ENCODE data around the gene VWF.

VWF gene

DNA sequence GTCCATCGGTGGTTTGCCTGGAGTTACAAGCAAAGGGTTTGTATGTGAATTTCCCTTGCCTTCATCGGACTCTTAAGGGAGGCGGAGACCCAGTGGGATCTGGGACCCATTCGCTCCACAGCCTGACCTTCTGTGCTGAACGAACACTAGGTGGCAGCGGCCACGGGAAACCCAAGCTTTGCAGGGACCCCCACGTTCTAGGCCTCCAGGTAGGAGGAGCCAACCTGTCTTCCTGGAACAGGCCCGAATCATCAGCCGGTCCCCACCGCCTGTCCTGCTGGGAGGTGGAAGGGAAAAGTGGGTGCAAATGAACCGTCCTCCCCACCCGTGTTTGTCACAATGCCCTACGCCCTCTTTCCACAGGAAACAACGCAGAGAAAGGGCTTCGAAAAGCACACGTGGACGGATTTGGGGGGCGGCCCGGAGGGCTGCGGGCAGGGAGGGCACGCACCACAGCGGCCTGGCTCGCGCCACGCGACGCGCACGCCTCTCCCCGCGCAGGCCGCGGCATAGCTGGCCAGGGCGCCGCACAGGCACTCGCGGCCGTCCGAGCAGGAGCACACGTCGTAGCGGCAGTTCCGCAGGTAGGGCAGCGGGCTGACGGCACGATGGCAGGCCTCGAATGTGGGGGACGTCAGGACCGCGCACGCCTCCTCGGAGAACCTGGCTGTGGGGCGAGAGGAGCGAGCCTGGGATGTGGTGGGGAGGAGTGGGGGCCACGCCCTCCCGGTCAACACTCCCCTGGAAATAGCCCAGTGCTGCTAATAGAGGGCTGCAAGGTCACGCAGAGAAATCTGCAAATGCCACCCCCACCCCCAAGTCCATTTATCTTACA is 67.8 kb downstream of the VWF start:
- FAIRE-seq, result no peak

DNA sequence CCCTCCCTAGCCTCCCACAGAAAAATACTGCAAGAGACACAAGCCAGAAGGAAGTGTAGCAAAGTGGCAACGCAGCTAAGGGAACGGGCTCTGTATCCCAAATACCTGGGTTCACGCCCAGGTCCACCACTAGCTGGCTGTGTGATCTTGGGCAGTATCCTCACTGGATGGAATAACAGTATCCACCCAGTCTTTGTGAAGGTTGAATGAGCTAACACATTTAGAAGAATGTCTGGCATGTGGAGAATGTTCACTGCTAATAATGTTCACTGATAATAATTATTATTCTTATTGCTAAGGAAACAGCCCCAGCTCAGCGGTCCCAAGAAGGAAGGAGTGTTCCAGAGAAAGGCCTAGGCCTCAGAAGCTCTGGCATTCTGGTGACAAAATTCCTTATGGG is 70.9 kb downstream of the VWF start:
- FAIRE-seq, result no peak

DNA sequence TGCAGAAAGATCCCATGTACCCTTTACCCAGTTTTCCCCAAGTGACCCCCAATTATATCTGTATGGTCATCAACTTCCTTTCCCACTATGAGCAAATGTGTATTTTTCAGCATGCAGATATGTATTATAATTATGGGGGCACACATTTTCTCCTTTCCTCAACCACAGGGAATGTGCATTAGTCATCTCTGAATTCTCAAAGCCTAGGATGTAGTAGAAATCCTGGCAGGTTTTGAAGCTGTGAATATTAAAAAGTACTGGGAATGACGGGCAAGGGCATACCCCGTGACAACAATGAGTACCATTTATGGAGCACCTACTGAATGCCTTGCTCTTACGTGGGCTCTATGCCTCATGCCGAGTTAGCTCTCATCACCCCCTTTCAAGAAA is 71.5 kb downstream of the VWF start:
- no peak for FAIRE-seq

DNA sequence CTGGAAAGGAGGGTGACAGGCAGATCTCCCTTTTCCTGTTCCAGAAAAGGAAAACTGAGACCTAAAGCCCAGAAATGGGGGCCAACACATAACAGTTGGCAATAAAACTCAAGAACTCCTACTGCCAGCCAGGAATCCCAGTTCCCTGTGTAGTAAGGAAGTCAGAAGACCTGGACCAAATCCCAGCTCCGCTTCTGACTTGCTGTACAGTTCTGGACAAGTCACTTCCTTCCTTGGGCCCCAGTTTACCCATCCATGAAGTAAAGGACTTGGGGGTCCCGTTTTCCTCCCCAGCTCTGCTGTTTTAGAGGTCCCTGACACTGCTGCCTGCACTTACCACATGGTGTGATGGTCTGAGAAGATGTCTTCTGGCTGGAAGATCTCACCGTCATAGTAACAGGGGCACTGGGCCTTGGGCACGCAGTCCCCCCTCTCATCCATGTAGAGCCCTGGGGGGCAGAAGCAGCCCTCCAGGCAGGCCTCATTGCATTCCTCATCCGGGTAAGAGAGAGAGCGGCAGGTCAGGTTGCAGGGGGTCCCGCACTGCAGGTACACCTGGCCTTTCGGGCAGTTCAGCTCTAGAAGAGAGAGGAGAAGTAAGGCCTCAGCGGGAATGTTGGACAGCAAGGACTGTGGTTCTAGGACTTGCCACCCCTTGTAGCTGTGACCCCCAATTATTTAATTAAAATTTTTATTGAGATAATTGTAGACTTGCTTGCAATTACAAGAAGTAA is 72.1 kb downstream of the VWF start:
- FAIRE-seq, result no peak

DNA sequence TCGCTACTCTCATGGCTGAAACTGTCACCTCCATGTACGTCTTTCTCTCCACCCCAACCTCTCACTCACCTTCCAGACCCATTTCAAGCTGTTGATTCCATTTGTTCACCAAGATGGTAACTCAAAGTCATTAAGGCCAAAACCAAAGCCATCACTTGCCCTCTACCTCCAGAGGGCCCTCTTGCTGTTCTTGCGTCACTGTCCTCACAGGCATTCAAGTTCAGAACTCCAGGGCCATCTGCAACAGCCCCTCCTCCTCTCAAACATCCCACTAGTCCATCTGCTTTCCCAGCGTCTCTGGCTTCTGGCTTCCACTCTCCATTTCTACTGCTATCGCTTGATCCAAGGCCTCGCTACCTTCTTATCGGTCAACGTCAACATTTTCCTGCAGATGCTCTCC is 74.5 kb downstream of the VWF start:
- FAIRE-seq, result no peak

DNA sequence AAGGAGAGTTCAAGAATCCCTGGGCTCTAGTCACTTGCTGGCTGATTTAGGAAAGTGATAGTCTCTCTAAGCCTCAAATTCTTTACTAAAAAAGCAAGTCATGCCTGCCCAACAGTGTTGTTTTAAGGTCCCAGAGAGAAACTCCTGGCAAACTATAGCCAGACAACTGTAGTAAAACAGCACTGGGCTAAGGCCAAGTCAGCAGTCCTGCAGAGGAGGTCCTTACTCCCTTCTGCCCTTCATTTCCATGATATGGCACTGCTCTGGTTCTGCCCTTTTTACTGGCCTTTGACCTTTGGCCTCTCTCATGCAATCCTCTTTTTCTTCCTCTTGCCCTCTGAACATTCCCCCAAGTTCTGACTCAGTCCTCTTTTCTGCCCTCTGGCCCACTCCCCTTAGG is 74.9 kb downstream of the VWF start:
- FAIRE-seq, result no peak

DNA sequence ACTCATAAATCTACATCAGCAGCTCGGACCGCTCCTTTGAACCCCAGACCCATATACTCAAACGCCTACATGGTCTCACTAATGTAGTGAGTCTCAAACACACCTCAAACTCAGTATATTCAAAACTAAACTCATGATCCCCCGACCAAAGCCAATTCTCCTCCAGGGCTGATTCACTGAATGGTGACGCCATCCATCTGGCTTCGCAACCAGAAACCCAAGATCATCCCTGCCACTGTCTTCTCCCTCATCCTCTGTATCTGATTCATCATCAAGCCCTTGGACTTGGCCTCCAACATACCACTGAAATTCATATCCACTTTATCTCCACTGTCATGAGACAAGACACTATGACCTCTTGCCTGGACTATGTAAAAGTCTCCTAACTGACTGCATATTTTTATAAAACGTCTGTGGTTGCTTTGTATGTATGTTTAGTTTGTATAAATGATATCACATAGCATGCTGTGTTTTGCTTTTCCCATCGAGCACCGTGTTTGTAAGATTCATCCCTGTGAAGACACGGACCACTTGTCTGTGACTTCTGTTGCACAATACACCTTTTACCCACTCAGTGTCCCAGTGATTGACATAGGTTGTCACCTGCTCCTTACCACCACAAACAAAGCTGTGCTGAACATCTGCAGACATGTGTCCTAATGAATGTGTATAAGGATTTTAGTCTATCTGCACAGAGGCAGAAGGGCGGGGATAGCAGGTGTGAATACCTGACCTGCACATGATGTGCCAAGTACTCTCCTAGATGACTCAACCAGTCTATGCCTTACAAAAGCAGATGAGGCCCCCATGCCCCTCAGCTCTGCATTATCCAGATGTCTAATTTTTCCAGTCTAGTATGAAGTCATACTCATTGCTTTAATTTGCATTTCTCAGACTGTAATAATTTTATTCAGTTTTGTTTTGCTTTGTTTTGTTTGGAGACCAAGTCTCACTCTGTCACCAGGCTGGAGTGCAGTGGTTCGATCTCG is 76.9 kb downstream of the VWF start:
- FAIRE-seq, result no peak

DNA sequence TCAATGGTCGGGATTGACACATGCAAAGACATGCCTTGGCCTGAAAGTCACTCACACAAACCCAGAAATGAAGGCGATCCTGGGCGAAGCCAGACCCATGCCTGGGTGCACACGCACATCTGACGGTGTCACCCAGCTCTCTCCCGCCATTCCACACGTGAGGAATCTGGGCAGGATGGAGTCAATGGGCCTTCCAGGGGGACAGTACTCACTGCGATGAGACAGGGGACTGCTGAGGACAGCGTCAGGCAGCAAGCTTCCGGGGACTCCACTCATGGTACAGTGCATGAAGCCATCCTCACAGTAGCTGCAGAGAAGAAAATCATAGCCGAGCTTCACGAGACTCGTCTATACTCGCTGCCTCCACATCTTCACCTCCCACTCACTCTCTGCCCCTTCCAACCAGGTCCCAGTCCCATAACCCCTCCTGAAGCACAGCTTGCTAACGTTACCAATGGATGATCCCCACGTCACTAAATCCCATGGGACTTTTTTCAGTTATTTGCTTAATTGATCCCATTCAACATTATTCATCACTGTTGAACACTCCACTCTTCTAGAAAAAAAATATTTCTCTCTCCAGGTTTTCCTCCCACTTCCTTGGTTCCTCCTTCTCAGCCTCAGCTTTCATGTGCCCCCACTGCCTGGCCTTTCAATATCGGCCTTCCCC is 77.8 kb downstream of the VWF start:
- no peak for FAIRE-seq

DNA sequence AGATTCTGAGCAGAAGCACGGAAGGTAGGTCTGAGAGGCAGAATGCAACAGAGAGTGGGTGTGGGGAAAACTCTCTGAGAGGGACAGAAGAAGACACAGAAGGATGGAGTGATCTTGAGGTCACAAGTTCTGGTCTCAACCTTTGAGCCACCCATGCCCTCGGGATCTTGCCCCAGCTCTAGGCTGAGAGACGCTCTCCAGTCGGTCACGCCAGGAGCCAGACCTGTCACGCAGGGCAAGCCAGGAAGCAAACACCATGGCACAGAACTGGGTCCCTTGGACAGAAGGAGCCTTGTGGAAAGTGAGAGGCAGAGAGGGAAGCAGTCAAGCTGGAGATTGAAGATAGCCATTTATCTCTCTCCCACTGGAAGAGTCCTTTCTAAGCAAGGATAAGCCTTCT is 79.0 kb downstream of the VWF start:
- FAIRE-seq, result no peak

DNA sequence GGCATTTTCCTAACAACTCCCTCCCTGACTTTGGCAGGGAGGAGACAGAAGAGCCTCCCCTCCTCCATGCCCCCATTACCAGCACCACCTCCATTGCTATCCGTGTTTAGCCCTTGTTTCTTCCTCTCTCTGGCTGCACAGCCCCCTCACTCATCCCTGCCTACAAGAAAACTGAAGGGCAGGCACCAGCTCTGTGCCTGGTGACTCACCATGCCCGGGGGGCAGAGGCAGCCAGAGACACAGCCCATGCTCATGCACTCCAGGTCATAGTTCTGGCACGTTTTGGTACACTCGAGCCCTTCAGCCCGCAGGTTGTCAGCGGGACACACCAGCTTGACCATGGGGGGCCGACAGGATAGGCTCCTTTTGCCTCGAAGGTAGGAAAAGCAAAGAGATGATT is 80.4 kb downstream of the VWF start:
- FAIRE-seq, result no peak

DNA sequence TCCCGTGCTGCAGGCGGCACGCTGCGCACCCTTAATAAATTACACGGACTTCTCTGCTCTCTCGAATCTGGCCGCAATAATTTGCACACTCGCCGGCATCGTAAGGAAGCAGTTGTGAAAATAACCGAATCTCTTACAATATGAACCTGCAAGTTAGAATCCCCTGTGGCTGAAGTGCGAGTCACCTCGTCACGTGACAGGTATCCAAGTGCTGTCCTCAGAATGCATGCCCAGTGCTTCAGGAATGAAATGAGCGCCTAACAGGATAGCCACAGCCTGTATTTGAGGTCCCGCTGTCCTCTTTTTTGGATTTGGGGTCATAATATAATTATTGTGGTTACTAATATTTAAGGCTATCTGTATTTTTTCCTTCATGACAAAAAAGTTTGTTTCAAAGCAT is 82.0 kb downstream of the VWF start:
- no peak for FAIRE-seq

DNA sequence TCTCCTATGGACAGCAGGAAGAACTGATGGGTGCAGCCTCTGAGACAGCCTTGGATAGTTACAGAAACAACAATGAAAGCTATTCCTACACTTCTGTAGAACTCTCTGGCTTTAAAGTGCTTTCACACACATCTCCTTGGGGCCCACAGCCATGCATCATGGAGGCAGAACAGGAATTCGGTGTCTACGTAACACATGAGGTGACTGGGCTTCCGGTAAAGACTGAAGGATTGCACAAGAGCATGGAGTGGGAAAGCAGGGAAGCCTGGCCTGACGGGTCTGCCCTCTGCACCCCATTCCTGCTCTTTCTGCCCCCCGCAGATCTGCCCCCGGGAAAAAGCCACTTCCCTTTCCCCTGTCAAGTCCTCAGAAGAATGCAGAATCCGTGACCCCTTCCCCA is 82.6 kb downstream of the VWF start:
- FAIRE-seq, result no peak

DNA sequence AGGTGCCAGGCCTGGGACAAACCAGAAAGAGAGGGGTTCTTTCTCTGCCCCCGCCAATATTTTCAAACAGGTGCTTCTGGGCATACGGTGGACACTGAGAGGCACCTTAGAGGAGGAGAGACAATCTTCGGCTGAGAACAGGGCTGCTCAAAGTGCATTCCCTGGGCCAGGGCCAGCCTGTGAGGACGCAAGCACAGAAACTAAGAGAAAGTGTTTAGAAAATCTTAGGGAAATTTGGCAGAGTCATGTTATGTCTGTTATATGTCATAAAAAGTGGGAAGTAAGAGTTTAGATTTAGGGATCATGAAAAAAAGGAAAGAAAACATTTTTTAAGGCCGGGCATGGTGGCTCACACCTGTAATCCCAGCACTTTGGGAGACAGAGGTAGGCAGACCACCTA is 83.7 kb downstream of the VWF start:
- no peak for FAIRE-seq

DNA sequence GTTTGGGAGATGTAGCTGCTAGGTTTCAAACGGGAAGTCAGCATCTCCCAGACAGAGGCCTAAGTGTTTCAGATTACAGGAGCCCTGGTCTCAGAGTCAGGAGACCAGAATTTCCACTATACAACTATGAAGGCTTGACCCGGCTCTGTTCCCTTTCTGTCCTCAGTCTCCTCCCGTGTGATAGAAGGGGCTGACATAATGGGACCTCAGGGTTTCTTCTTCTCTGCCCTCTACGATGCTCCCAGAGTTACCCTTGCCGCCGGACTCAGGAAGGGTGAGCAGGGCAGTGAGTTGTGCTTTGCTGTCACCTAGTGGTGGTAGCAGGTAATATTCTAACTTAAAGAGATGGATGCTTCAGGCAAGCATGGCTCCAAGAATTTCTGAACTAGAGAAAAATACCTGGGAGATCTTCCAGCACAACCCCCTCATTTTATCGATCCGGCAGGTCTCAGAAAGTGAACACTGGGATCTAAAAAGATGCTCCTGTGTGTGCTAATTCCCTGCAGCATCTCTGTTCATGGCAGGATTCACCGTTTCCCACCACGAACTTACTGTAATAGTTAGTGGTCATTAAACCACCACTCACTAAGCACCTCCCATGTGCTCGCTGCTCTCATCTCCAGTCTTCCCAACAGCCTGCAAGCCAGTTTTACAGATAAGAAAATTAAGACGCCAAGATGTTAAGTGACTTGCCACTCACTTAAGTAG is 84.4 kb downstream of the VWF start:
- peak; percentile 68 for FAIRE-seq

DNA sequence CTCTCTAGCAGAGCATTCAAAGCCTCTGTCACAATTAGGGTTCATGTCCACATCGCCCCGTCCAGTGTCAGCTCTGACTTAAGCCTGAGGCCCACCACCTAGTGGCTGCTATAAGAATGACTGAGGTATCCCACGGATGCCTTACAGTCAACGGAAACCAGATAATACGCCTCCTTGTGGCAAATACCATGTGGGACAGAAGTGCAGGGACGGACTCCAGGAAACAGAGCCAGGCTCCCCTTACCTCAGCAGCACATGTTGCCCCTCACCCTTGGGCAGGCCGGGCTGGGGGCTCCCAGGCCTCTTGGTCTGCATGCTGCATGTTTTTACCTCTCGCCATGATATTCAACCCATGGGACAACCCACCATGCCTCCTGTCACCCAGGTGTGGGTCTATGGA is 86.3 kb downstream of the VWF start:
- no peak for FAIRE-seq

DNA sequence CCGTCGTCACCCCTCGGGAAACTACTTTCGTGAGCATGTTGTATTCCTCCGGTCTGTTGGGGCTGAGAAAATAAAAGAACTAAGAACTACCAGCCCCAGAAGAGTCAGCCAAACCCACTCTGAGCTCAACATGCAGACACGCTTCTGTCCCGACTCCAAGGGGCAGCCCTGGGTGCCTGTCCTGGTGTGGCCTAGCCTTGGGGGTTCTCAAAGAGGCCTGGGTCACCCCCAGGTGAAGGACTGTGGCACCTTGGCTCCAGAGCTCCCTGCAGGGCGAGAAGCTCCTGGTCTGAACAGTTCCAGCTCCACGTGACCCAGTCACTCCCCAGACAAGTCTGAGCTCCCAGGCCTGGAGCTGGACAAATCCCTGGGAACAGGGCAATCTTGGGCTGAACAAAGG is 87.0 kb downstream of the VWF start:
- no peak for FAIRE-seq

DNA sequence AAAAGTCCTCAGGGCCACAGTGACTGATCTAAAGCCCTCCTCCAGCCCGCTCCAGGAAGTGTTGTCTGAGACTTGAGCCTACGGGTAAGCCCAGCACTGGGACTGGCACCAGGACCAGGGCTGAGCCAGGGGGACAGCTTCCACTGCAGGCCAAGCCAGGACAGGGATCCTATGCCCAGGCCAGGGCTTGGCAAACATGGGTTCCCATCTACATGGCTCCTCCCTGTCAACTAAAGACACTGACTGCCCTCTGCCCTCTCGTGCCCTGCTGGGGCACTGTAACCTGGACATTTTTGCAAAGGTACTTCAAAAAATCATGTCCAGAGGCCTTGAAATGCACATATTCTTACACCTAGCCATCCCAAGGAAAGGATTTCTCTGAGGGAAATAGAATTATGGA is 88.0 kb downstream of the VWF start:
- no peak for FAIRE-seq

DNA sequence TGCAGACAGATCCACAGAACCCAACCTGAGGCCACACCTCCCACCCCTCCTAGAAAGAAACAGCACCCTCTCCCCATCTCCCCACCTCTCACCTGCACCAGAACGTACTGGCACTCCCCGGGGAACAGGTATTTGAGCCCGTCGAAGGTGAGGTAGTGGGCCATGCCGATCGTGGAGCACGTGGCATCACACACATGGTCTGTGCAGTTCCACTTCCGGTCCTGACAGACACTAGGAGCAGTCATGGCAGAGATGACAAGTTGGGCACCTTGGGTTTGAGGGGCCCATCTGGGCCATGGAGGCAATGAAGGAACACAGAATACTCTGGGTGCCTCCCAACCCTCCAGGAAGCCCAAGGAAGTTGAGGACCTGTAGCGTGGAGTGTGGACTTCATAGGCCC is 89.9 kb downstream of the VWF start:
- FAIRE-seq, result no peak

DNA sequence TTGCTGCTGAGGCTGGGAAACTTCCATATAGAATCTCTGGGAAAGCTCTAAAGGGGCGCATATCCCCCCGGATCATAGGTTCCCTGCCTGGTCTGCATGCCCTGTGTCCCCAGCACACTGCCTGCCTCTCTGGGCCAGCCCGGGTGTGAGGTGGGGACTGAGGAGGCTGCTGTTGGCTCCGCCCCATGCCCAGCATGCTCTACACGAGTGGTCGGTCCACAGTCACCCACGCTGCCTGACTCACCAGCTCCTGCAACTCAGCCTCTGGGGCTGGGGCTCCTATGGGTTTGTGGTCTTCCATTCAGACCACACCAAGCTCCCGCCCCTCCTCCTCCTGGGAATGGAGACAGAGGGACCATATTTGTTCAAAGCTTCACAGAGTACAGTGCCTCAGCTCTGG is 90.9 kb downstream of the VWF start:
- no peak for FAIRE-seq

DNA sequence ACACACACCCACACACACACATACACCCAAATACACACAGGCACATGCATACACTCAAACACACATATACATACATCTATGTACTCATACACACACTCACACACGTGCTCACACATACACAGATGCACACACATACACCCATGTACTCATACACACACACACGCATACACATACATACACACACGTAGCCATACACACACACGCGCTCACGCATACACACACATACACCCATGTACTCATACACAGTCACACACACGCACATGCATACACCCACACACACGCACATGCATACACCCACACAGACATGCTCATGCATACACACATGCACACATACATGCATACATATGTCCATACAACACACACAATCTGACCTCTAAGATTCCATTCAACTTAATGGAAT is 91.7 kb downstream of the VWF start:
- no peak for FAIRE-seq

DNA sequence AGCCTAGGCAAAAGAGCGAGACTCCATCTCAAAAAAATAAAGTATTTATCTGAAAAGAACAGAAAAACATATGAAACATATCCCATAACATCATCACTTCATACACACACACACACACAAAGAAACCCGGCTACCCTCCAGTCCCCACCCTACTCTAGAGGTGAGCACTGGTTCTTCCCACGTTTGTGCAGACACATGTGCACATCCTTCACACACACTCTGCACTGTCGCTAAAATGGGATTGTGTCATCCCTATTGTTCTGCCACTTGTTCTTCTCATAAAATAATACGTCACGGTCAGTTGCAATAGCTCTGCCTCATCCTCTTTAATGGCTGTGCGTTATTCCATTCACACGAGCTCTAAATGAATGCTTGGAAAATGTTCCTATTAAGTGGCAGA is 93.5 kb downstream of the VWF start:
- FAIRE-seq, result no peak

DNA sequence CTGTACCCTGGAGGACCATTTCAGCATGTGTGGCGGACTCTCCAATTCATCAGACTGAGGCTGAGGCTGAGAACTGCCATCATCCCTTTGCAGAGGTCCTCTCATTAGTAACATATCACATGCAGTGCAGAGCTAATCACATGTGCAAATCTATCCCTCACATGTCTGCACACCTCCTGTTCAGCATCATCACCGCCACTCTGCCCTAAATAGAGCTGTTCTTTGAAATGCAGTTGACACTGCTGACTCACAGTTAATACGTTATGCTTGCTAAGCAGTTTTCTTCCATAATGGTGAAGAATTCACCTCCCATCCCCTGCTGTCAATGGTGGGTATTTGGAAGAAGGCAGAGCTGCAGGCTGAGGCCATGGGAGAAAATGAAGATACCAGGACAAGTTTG is 94.4 kb downstream of the VWF start:
- no peak for FAIRE-seq

Data from islet of Langerhans (tissue), 1 donor.